ENCODE data around the gene OR52M1. TPM values are rescaled to one million over a fixed set of nuclear protein-coding genes. Genes with fewer than 3 reads are reported as not detected.

OR52M1 gene
- total RNA-seq, 1 experiment from 2014 or later = not detected

Other genes with a start within 250 kb of the OR52M1 start
- gene OR52B4, start 176.8 kb upstream of the OR52M1 start, total RNA-seq (2014; rRNA removed) = not detected in 2 replicates
- gene TRIM21, start 151.5 kb upstream of the OR52M1 start, total RNA-seq (2014; rRNA removed) = 6.9 and 7.6 TPM in 2 replicates
- not detected in 2 replicates for gene OR52K2, start 95.9 kb upstream of the OR52M1 start, total RNA-seq (2014; rRNA removed)
- gene OR52K1, start 62.5 kb upstream of the OR52M1 start, total RNA-seq (2014; rRNA removed) = not detected in 2 replicates
- gene OR52I2, start 36.6 kb downstream of the OR52M1 start, total RNA-seq (2014; rRNA removed) = not detected in 2 replicates
- gene OR52I1, start 48.8 kb downstream of the OR52M1 start, total RNA-seq (2014; rRNA removed) = not detected in 2 replicates
- 6.1 and 6.9 TPM in 2 replicates for gene TRIM68, start 63.0 kb downstream of the OR52M1 start, total RNA-seq (2014; rRNA removed)
- not detected in 2 replicates for gene OR51D1, start 92.3 kb downstream of the OR52M1 start, total RNA-seq (2014; rRNA removed)
- not detected in 2 replicates for gene OR51E1, start 98.8 kb downstream of the OR52M1 start, total RNA-seq (2014; rRNA removed)
- not detected in 2 replicates for gene OR51E2, start 152.7 kb downstream of the OR52M1 start, total RNA-seq (2014; rRNA removed)
- gene MMP26, start 159.6 kb downstream of the OR52M1 start, total RNA-seq (2014; rRNA removed) = not detected in 2 replicates
- gene OR51F1, start 224.7 kb downstream of the OR52M1 start, total RNA-seq (2014; rRNA removed) = not detected in 2 replicates

Measured in PC-3 (cell line).